ENCODE results near the gene CELF2. TPM values are rescaled to one million over a fixed set of nuclear protein-coding genes. Genes with fewer than 3 reads are reported as not detected.

Gene CELF2
- total RNA-seq, 2 experiments from 2014 or later: 179 to 182 TPM

- Mint-ChIP-seq H3K27me3 (ENCODE audit: low read depth) (no peaks in the 10 kb centered on the region), H3K27ac (peak overlapping the region; percentile 99), H3K9me3 (ENCODE audit: insufficient read depth) (no peaks in the 10 kb centered on the region), H3K4me3 (peak overlapping the region; percentile 72), H3K4me1 (ENCODE audit: low read depth) (peaks cover 94% of the 10 kb centered on the region), H3K36me3 (ENCODE audit: low read depth) (peaks cover 8% of the 10 kb centered on the region)
- ATAC-seq: peak; percentile 69
- ChIA-PET POLR2A (interaction anchor here (0.9 to 19.5 kb wide), 11 partner anchors 8 to 100 kb away, joined by 3 to 1291 read pairs (median 4); no protein-coding TSS in a partner anchor), CTCF (interaction anchor here (0.9 to 16.7 kb wide), 12 partner anchors 10 to 125 kb away, joined by 3 to 324 read pairs (median 5); no protein-coding TSS in a partner anchor)
- DNase-seq: peak; percentile 86
Measured at GRCh38 chr10:11145495-11145855, 127.8 kb downstream of the CELF2 start.

- no peaks in the 10 kb centered on the region for H3K27me3 Mint-ChIP-seq (ENCODE audit: low read depth)
- peak overlapping the region; percentile 99 for H3K27ac Mint-ChIP-seq
- peaks cover 8% of the 10 kb centered on the region for H3K36me3 Mint-ChIP-seq (ENCODE audit: low read depth)
- no peak for DNase-seq
- peak overlapping the region; percentile 72 for H3K4me3 Mint-ChIP-seq
- H3K4me1 Mint-ChIP-seq (ENCODE audit: low read depth): peaks cover 97% of the 10 kb centered on the region
- H3K9me3 Mint-ChIP-seq (ENCODE audit: insufficient read depth): no peaks in the 10 kb centered on the region
- ChIA-PET CTCF (interaction anchor here (1.0 to 16.7 kb wide), 9 partner anchors 9 to 124 kb away, joined by 4 to 324 read pairs (median 7); no protein-coding TSS in a partner anchor), POLR2A (interaction anchor here (1.3 to 19.5 kb wide), 7 partner anchors 12 to 63 kb away, joined by 4 to 1291 read pairs (median 6); no protein-coding TSS in a partner anchor)
- no peak for ATAC-seq
Measured at GRCh38 chr10:11146402-11147171, 128.9 kb downstream of the CELF2 start.

GRCh38 chr10:11147722-11148121 lies 130.1 kb downstream of the CELF2 start:
- Mint-ChIP-seq H3K4me3 (peak overlapping the region; percentile 72), H3K36me3 (ENCODE audit: low read depth) (peaks cover 5% of the 10 kb centered on the region), H3K27ac (peak overlapping the region; percentile 99), H3K9me3 (ENCODE audit: insufficient read depth) (no peaks in the 10 kb centered on the region), H3K4me1 (ENCODE audit: low read depth) (peaks cover 98% of the 10 kb centered on the region), H3K27me3 (ENCODE audit: low read depth) (no peaks in the 10 kb centered on the region)
- CTCF ChIA-PET: interaction anchor here (1.8 to 16.7 kb wide), 3 partner anchors 12 to 30 kb away, joined by 7 to 324 read pairs (median 19); no protein-coding TSS in a partner anchor
- POLR2A ChIA-PET: interaction anchor here (2.9 to 19.5 kb wide), 2 partner anchors 25 to 62 kb away, joined by 11 to 1291 read pairs; no protein-coding TSS in a partner anchor
- ATAC-seq: peak; percentile 21
- no peak for DNase-seq

GRCh38 chr10:11148142-11149028 lies 130.7 kb downstream of the CELF2 start:
- H3K27me3 Mint-ChIP-seq (ENCODE audit: low read depth): no peaks in the 10 kb centered on the region
- ATAC-seq (no peak), DNase-seq (no peak)
- CTCF ChIA-PET: interaction anchor here (0.9 to 16.7 kb wide), 4 partner anchors 12 to 122 kb away, joined by 3 to 324 read pairs (median 6); no protein-coding TSS in a partner anchor
- H3K36me3 Mint-ChIP-seq (ENCODE audit: low read depth): no peaks in the 10 kb centered on the region
- POLR2A ChIA-PET: interaction anchor here (1.2 to 19.5 kb wide), 5 partner anchors 12 to 36 kb away, joined by 3 to 1291 read pairs (median 11); no protein-coding TSS in a partner anchor
- H3K4me1 Mint-ChIP-seq (ENCODE audit: low read depth): peaks cover 96% of the 10 kb centered on the region
- no peaks in the 10 kb centered on the region for H3K9me3 Mint-ChIP-seq (ENCODE audit: insufficient read depth)
- H3K4me3 Mint-ChIP-seq: peak overlapping the region; percentile 84
- peak overlapping the region; percentile 99 for H3K27ac Mint-ChIP-seq

GRCh38 chr10:11149807-11150141 lies 132.1 kb downstream of the CELF2 start:
- Mint-ChIP-seq H3K36me3 (ENCODE audit: low read depth) (no peaks in the 10 kb centered on the region), H3K4me3 (peak overlapping the region; percentile 84), H3K4me1 (ENCODE audit: low read depth) (peaks cover 97% of the 10 kb centered on the region), H3K27me3 (ENCODE audit: low read depth) (no peaks in the 10 kb centered on the region), H3K9me3 (ENCODE audit: insufficient read depth) (no peaks in the 10 kb centered on the region), H3K27ac (peak overlapping the region; percentile 99)
- ChIA-PET CTCF (interaction anchor here (1.1 to 16.7 kb wide), 7 partner anchors 10 to 40 kb away, joined by 3 to 324 read pairs (median 9); no protein-coding TSS in a partner anchor), POLR2A (interaction anchor here (0.7 to 19.5 kb wide), 11 partner anchors 9 to 87 kb away, joined by 3 to 1291 read pairs (median 8); no protein-coding TSS in a partner anchor)
- ATAC-seq (no peak), DNase-seq (no peak)

- Mint-ChIP-seq H3K4me3 (peak overlapping the region; percentile 84), H3K9me3 (ENCODE audit: insufficient read depth) (no peaks in the 10 kb centered on the region), H3K36me3 (ENCODE audit: low read depth) (no peaks in the 10 kb centered on the region), H3K27me3 (ENCODE audit: low read depth) (no peaks in the 10 kb centered on the region), H3K27ac (peak overlapping the region; percentile 99), H3K4me1 (ENCODE audit: low read depth) (peaks cover 97% of the 10 kb centered on the region)
- ATAC-seq (peak; percentile 40), DNase-seq (peak; percentile 69)
- ChIA-PET POLR2A (interaction anchor here (0.8 to 19.5 kb wide), 9 partner anchors 9 to 86 kb away, joined by 3 to 1291 read pairs (median 9); no protein-coding TSS in a partner anchor), CTCF (interaction anchor here (0.7 to 16.7 kb wide), 8 partner anchors 9 to 40 kb away, joined by 3 to 324 read pairs (median 6); no protein-coding TSS in a partner anchor)
Measured at GRCh38 chr10:11150231-11150731, 132.6 kb downstream of the CELF2 start.

- POLR2A ChIA-PET: interaction anchor here (1.8 to 19.5 kb wide), 7 partner anchors 9 to 60 kb away, joined by 7 to 1291 read pairs (median 10); no protein-coding TSS in a partner anchor
- ATAC-seq: no peak
Measured at GRCh38 chr10:11150879-11151415, 133.3 kb downstream of the CELF2 start.

GRCh38 chr10:11152801-11153200 lies 135.1 kb downstream of the CELF2 start:
- Mint-ChIP-seq H3K27ac (no peak overlapping the region), H3K27me3 (ENCODE audit: low read depth) (no peaks in the 10 kb centered on the region), H3K9me3 (ENCODE audit: insufficient read depth) (no peaks in the 10 kb centered on the region), H3K4me3 (no peak overlapping the region), H3K36me3 (ENCODE audit: low read depth) (no peaks in the 10 kb centered on the region), H3K4me1 (ENCODE audit: low read depth) (peaks cover 94% of the 10 kb centered on the region)
- POLR2A ChIA-PET: interaction anchor here (0.7 to 19.5 kb wide), 4 partner anchors 8 to 57 kb away, joined by 3 to 1291 read pairs (median 5); no protein-coding TSS in a partner anchor
- CTCF ChIA-PET: interaction anchor here (0.7 to 16.7 kb wide), 3 partner anchors 7 to 604 kb away, joined by 3 to 324 read pairs (median 3); no protein-coding TSS in a partner anchor
- DNase-seq (no peak), ATAC-seq (no peak)

More at GRCh38 chr10:11150879-11151415, 133.3 kb downstream of the CELF2 start:
- no peak for DNase-seq
- peaks cover 96% of the 10 kb centered on the region for H3K4me1 Mint-ChIP-seq (ENCODE audit: low read depth)
- H3K27me3 Mint-ChIP-seq (ENCODE audit: low read depth): no peaks in the 10 kb centered on the region
- H3K4me3 Mint-ChIP-seq: peak overlapping the region; percentile 84
- CTCF ChIA-PET: interaction anchor here (0.7 to 16.7 kb wide), 9 partner anchors 9 to 41 kb away, joined by 3 to 324 read pairs (median 4); no protein-coding TSS in a partner anchor
- peak overlapping the region; percentile 99 for H3K27ac Mint-ChIP-seq
- no peaks in the 10 kb centered on the region for H3K36me3 Mint-ChIP-seq (ENCODE audit: low read depth)
- H3K9me3 Mint-ChIP-seq (ENCODE audit: insufficient read depth): no peaks in the 10 kb centered on the region

GRCh38 chr10:11153245-11153644 lies 135.6 kb downstream of the CELF2 start:
- Mint-ChIP-seq H3K27me3 (ENCODE audit: low read depth) (no peaks in the 10 kb centered on the region), H3K4me1 (ENCODE audit: low read depth) (peaks cover 94% of the 10 kb centered on the region), H3K4me3 (no peak overlapping the region), H3K27ac (no peak overlapping the region), H3K36me3 (ENCODE audit: low read depth) (no peaks in the 10 kb centered on the region), H3K9me3 (ENCODE audit: insufficient read depth) (no peaks in the 10 kb centered on the region)
- DNase-seq: no peak
- CTCF ChIA-PET: interaction anchor here (0.7 to 16.7 kb wide), 3 partner anchors 16 to 604 kb away, joined by 3 to 324 read pairs (median 3); no protein-coding TSS in a partner anchor
- POLR2A ChIA-PET: interaction anchor here (0.9 to 19.5 kb wide), 3 partner anchors 8 to 19 kb away, joined by 5 to 1291 read pairs (median 5); no protein-coding TSS in a partner anchor
- no peak for ATAC-seq

GRCh38 chr10:11153766-11154165 lies 136.1 kb downstream of the CELF2 start:
- peaks cover 93% of the 10 kb centered on the region for H3K4me1 Mint-ChIP-seq (ENCODE audit: low read depth)
- no peak overlapping the region for H3K4me3 Mint-ChIP-seq
- no peak overlapping the region for H3K27ac Mint-ChIP-seq
- POLR2A ChIA-PET: interaction anchor here (19.5 kb wide), 1 partner anchor 19 kb away, joined by 1291 read pairs; no protein-coding TSS in a partner anchor
- CTCF ChIA-PET: interaction anchor here (0.7 to 16.7 kb wide), 2 partner anchors 16 to 215 kb away, joined by 3 to 324 read pairs; no protein-coding TSS in a partner anchor
- H3K27me3 Mint-ChIP-seq (ENCODE audit: low read depth): no peaks in the 10 kb centered on the region
- no peak for ATAC-seq
- H3K9me3 Mint-ChIP-seq (ENCODE audit: insufficient read depth): no peaks in the 10 kb centered on the region
- no peak for DNase-seq
- no peaks in the 10 kb centered on the region for H3K36me3 Mint-ChIP-seq (ENCODE audit: low read depth)
